Prostate gland (tissue), 2 donors: ENCODE data around the gene TMTC1. TPM values are rescaled to one million over a fixed set of nuclear protein-coding genes. Genes with fewer than 3 reads are reported as not detected.

Experiments
- DNase-seq: peaks from one replicate; pipeline ENCODE4 v3.0.0-alpha.2; 2019; ENCODE audit warnings: low spot score
- H3K27ac ChIP-seq, 2 donors: fragments of 200-600 bp; sonication (generic); 2 replicates each; pipeline ENCODE4 v1.5.1; 2017 to 2019
- H3K27me3 ChIP-seq: fragments of 200-600 bp; sonication (generic); replicated peaks from 2 replicates; pipeline ENCODE4 v1.5.1; 2019; ENCODE audit not compliant: insufficient read depth
- H3K36me3 ChIP-seq, 2 donors: fragments of 200-600 bp; sonication (generic); 1 replicate in 1 of 2; 2 replicates in 1 of 2; pipeline versions ENCODE4 v1.5.1 to v1.8.1; 2017 to 2019
- H3K4me1 ChIP-seq: fragments of 200-600 bp; sonication (generic); replicated peaks from 2 replicates; pipeline ENCODE4 v1.5.1; 2019
- H3K4me3 ChIP-seq, 2 donors: fragments of 200-600 bp; sonication (generic); 2 replicates each; pipeline ENCODE4 v1.5.1; 2017 to 2019
- H3K9me3 ChIP-seq: fragments of 200-600 bp; sonication (generic); 2 replicates; pipeline ENCODE4 v1.5.1; 2017
- POLR2A ChIP-seq: fragments of 450-650 bp; IDR thresholded peaks from one replicate; pipeline ENCODE4 v1.6.1; 2016; ENCODE audit warnings: antibody characterized with exemption, mild to moderate bottlenecking
- POLR2AphosphoS5 ChIP-seq: sonication (generic); formaldehyde crosslinking; IDR thresholded peaks from one replicate; pipeline ENCODE4 v1.6.1; 2017; ENCODE audit warnings: antibody characterized with exemption
- WGBS: methylation state at CpG from one replicate; pipeline ENCODE4 v1.1.5; 2018; 5-methylcytosine and 5-hydroxymethylcytosine counted together
- intact Hi-C: fragments of 100-400 bp; cut with DNase I; formaldehyde crosslinking; loops from one replicate; pipeline ENCODE4 v1.14.2; 2022
- total RNA-seq, 2 donors: library from RNA; depleted of rRNA; stranded (reverse); fragments of >200 nt; gene quantifications; one replicate each; pipeline ENCODE4 v1.1.0, GENCODE V29; 2016
- TF ChIP-seq, protein P1 (sequence below), 4 experiments: fragments of 200-600 bp in 2 of 4; fragments of 450-650 bp in 2 of 4; sonication (generic) in 2 of 4; IDR thresholded peaks; 1 replicate in 3 of 4; 2 replicates in 1 of 4; pipeline ENCODE4 v1.5.1; 2016 to 2019; ENCODE audit warnings: antibody characterized with exemption in 4 of 4, mild to moderate bottlenecking in 2 of 4, moderate library complexity in 2 of 4

The TMTC1 gene
- total RNA-seq, 2 donors from 2014 or later: 12.9 to 25.2 TPM

DNA sequence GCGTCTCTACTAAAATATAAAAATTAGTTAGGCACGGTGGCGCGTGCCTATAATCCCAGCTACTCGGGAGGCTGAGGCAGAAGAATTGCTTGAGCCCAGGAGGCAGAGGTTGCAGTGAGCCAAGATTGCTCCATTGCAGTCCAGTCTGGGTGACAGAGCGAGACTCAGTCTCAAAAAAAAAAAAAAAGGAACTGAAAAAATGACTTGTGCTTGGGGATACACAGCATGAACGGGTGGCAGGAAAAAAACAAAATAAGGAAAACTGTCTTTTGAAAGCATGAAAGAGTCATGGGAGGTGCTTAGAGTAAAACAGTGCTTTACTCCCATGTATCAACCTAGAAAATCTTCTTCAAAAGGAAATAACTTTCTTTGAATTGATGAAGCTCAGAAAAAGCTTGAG is 80.8 kb downstream of the TMTC1 start:
- no peak overlapping the region for H3K4me3 ChIP-seq
- no peak for TF ChIP-seq POLR2A
- TF ChIP-seq, protein P1, sequence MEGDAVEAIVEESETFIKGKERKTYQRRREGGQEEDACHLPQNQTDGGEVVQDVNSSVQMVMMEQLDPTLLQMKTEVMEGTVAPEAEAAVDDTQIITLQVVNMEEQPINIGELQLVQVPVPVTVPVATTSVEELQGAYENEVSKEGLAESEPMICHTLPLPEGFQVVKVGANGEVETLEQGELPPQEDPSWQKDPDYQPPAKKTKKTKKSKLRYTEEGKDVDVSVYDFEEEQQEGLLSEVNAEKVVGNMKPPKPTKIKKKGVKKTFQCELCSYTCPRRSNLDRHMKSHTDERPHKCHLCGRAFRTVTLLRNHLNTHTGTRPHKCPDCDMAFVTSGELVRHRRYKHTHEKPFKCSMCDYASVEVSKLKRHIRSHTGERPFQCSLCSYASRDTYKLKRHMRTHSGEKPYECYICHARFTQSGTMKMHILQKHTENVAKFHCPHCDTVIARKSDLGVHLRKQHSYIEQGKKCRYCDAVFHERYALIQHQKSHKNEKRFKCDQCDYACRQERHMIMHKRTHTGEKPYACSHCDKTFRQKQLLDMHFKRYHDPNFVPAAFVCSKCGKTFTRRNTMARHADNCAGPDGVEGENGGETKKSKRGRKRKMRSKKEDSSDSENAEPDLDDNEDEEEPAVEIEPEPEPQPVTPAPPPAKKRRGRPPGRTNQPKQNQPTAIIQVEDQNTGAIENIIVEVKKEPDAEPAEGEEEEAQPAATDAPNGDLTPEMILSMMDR (IDR thresholded peaks at IDR 0.05): no peak
- TF ChIP-seq POLR2AphosphoS5: no peak
- H3K27me3 ChIP-seq: no peaks in the 10 kb centered on the region
- no peaks in the 10 kb centered on the region for H3K36me3 ChIP-seq
- no peak overlapping the region for H3K27ac ChIP-seq
- H3K4me1 ChIP-seq: no peaks in the 10 kb centered on the region
- 98% methylated on average over 7 of the region's 7 CpGs for WGBS
- H3K9me3 ChIP-seq: no peaks in the 10 kb centered on the region
- intact Hi-C loops: no loop called here
- DNase-seq: no peak

DNA sequence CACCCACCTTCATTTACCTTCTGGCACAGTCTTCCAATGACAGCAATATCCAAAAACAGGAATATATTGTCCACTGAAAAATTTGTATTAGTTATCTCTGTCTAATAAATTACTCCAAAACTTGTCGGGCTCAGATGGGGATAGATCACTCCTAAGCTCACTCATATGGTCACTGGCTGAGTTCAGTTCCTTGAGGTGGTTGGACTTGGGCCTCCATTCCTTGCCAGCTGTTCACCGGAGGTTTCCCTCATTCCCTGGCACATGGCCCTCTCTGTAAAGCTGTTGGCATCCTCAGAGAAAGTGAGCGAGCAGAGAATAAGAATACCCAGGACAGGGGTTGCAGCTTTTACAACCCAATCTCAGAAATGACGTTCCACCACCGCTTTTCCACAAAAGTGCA is 81.5 kb downstream of the TMTC1 start:
- TF ChIP-seq POLR2AphosphoS5 (no peak), POLR2A (no peak)
- TF ChIP-seq, protein P1 (IDR thresholded peaks at IDR 0.05): no peak
- no peaks in the 10 kb centered on the region for H3K4me1 ChIP-seq
- 75% methylated on average over 5 of the region's 5 CpGs for WGBS
- intact Hi-C loops: no loop called here
- H3K36me3 ChIP-seq: no peaks in the 10 kb centered on the region
- H3K9me3 ChIP-seq: no peaks in the 10 kb centered on the region
- DNase-seq: no peak
- no peak overlapping the region for H3K27ac ChIP-seq
- H3K4me3 ChIP-seq: no peak overlapping the region
- no peaks in the 10 kb centered on the region for H3K27me3 ChIP-seq

DNA sequence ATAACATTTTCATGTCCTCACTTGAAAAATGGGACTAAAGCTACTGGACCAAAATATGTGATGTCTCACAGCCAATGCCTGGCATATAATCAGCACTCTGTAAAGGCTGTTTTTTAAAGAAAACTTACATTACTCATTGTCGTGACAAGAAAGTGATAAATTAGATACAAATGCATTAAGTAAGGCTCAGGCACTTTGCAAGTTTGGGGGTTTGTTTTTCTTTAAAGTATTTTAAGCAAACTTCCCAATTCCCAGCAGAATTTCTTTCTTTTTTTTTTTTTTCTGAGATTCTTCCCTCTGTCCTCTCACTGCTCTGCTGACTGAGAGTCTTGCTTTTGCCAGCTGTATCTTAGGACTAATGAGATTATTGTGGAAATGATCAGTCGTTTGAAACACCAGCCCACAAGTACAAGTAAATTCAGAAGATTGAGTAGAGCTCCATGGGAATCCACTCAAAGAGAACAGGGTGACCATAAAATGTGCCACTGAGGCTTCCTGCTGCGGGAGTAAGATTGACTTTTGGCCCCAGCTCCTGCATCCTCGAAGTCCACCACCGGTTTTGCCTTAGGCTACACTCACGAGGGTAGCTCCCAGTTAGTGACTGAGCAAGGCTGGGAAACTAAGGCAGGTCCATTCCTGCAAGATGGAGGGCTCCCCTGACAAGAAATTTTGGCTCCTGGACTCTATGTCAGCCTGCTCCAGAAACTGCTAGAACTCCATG is 82.8 kb downstream of the TMTC1 start:
- TF ChIP-seq, protein P1 (IDR thresholded peaks at IDR 0.05): no peak
- H3K36me3 ChIP-seq: no peaks in the 10 kb centered on the region
- 86% methylated on average over 6 of the region's 6 CpGs for WGBS
- no peaks in the 10 kb centered on the region for H3K27me3 ChIP-seq
- no peak overlapping the region for H3K4me3 ChIP-seq
- DNase-seq: no peak
- intact Hi-C loops: no loop called here
- no peaks in the 10 kb centered on the region for H3K9me3 ChIP-seq
- no peak overlapping the region for H3K27ac ChIP-seq
- no peaks in the 10 kb centered on the region for H3K4me1 ChIP-seq

DNA sequence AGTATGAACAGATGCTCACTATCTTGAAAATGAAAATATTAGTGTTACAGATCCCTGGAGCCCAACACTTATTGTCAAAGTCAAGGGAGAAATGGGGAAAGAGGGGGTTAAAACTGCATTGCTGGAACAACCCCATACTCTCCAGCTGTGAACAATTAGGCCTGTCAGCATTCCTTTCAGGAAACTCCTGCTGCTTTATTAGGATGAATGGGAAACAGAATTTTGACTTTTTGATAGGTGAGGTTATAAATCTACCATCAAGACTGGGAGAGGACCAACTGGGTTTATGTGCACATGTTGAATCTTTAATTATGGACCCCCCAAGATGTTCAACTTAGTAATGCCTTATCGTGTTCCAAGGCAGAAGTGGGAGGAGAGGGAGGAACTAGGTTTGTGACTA is 85.0 kb downstream of the TMTC1 start:
- TF ChIP-seq POLR2AphosphoS5: no peak
- TF ChIP-seq, protein P1 (IDR thresholded peaks at IDR 0.05): no peak
- TF ChIP-seq POLR2A: no peak
- 35% methylated on average over 1 of the region's 1 CpG for WGBS
- Histone ChIP-seq H3K36me3 (no peaks in the 10 kb centered on the region), H3K9me3 (no peaks in the 10 kb centered on the region), H3K27me3 (no peaks in the 10 kb centered on the region), H3K4me3 (no peak overlapping the region), H3K4me1 (no peaks in the 10 kb centered on the region), H3K27ac (no peak overlapping the region)
- DNase-seq: no peak
- intact Hi-C loops: no loop called here

DNA sequence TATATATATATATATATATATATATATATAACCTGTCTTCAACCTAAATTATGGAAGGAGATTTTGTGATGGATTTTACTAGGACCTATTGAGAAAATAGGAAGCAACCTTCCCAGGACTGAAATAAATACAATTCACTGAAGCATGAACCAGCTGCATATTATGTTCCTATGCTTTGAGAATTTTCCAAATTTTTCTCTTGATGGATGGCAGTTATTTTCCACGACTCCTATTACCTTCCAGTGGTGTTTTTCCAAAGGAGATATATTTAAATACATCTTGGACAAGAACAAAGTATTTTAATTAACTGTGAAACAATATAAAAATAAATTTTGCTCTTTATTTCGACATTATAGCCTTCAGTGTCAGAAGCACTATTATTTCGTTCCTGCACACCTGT is 87.9 kb downstream of the TMTC1 start:
- no peak overlapping the region for H3K27ac ChIP-seq
- H3K36me3 ChIP-seq: no peaks in the 10 kb centered on the region
- intact Hi-C loops: no loop called here
- no peaks in the 10 kb centered on the region for H3K4me1 ChIP-seq
- H3K4me3 ChIP-seq: no peak overlapping the region
- no peaks in the 10 kb centered on the region for H3K27me3 ChIP-seq
- whole genome bisulfite sequencing: 63% methylated on average over 3 of the region's 3 CpGs
- DNase-seq: no peak
- TF ChIP-seq, protein P1 (IDR thresholded peaks at IDR 0.05): no peak
- TF ChIP-seq POLR2AphosphoS5 (no peak), POLR2A (no peak)
- H3K9me3 ChIP-seq: no peaks in the 10 kb centered on the region
